Right cardiac atrium (tissue), 5 donors: Measurements from ENCODE around the gene FAM13A. TPM values are rescaled to one million over a fixed set of nuclear protein-coding genes. Genes with fewer than 3 reads are reported as not detected.
"Not testable (repeated sequence)": the region's sequence is repeated elsewhere in the genome, so short reads cannot be mapped to it uniquely, and the experiment has no call there.

Experiments used
- ATAC-seq, 2 donors: fragments of 200-7000 bp; cut with Tn5 transposase; one replicate each; pipeline versions ENCODE4 v1.8.0 to v1.9.1; 2020; ENCODE audit warnings: moderate library complexity in 2 of 2, mild to moderate bottlenecking in 1 of 2
- DNase-seq, 3 donors: peaks; one replicate each; pipeline ENCODE4 v3.0.0-alpha.2; 2020
- H3K27ac ChIP-seq: one replicate; pipeline ENCODE4 v1.5.1; 2013; ENCODE audit warnings: mild to moderate bottlenecking, low read length, control low read depth, moderate library complexity
- H3K27me3 ChIP-seq: one replicate; pipeline ENCODE4 v1.6.1; 2013; ENCODE audit not compliant: control insufficient read depth, insufficient read depth
- H3K4me1 ChIP-seq: one replicate; pipeline ENCODE4 v1.6.1; 2013; ENCODE audit warnings: low read length; ENCODE audit not compliant: control insufficient read depth, insufficient read depth
- H3K4me3 ChIP-seq: one replicate; pipeline ENCODE4 v1.5.1; 2013; ENCODE audit warnings: low read length, control low read depth
- H3K9me3 ChIP-seq: one replicate; pipeline ENCODE4 v1.6.1; 2013; ENCODE audit warnings: low read length; ENCODE audit not compliant: control insufficient read depth
- WGBS: extraction: QIAGEN DNeasy Blood & Tissue Kit; methylation state at CpG from one replicate; pipeline ENCODE4 v1.1.7; 2013; 5-methylcytosine and 5-hydroxymethylcytosine counted together
- intact Hi-C, 4 donors: fragments of 100-400 bp; cut with DNase I; formaldehyde crosslinking; loops; one replicate each; pipeline versions ENCODE4 v1.11.0 to v1.14.0; 2022 to 2023
- polyA plus RNA-seq: library from polyadenylated mRNA; stranded (reverse); fragments of 200-250 nt; gene quantifications from one replicate; pipeline ENCODE4 v1.2.3, GENCODE V29; 2013
- total RNA-seq, 4 donors: library from RNA; stranded (reverse); fragmentation: NEBNext Ultra II Directional; extraction: Animal tissue kit (Norgen Biotek cat#: 25700); gene quantifications; one replicate each; pipeline ENCODE4 v1.2.1, GENCODE V29; 2021
- donor health status: healthy with polysubstance abuse.
- donor health status: DM: no; HTN: yes; CAD: no.
- donor health status: DM: no; HTN: no; CAD: no.
- donor health status: DM: no; HTN: yes; CAD: no; lungs with severe emphysema.
- donor health status: DM: yes; HTN: yes; CAD: no.

FAM13A gene
- total and polyA plus RNA-seq, 5 donors, result 8.8 to 18.5 (median 16.6) TPM

DNA sequence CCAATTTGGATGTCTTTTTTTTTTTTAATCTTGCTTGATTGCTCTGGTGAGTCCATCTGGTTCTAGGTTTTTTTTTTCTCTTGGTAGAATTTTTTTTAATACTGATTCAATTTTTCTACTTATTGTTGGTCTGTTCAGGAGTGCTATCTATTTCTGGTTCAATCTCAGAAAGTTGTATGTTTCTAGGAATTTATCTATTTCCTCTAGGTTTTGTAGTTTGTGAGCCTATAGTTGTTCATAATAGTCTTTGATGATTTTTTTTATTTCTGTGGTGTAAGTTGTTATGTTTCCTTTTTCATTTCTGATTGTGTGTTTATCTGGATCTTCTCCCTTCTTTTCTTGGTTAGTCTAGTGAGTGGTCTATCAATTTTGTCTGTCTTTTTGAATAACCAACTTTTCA lies 129.6 kb downstream of the FAM13A start:
- DNase-seq, result no peak
- intact Hi-C loops, result no loop called here
- ATAC-seq, result no peak

DNA sequence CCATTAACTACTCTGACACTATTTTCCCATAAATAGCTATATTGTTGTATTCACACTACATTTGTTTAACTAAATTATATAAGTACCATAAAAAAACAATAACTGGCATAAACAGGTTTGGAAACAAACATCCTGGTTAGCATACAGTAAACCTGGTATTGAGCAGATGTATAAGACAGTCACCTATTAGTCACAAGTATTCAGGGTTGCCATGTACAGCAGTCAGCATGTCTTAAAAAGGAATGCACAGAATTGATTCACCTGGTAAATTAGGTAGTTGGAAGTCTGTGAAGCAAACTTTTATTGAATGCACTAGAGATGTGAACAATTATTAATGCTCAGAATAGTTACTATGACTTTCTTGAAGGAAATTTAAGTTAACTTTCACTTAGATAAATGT lies 137.9 kb downstream of the FAM13A start:
- Histone ChIP-seq H3K4me1 (no peaks in the 10 kb centered on the region), H3K27me3 (no peaks in the 10 kb centered on the region), H3K4me3 (no peak overlapping the region), H3K9me3 (no peaks in the 10 kb centered on the region), H3K27ac (no peak overlapping the region)
- intact Hi-C loops, result no loop called here
- ATAC-seq, result no peak
- no peak for DNase-seq

More for the DNA sequence above, 129.6 kb downstream of the FAM13A start:
- Histone ChIP-seq H3K27me3 (no peaks in the 10 kb centered on the region), H3K9me3 (no peaks in the 10 kb centered on the region), H3K4me1 (no peaks in the 10 kb centered on the region), H3K27ac (no peak overlapping the region), H3K4me3 (no peak overlapping the region)

DNA sequence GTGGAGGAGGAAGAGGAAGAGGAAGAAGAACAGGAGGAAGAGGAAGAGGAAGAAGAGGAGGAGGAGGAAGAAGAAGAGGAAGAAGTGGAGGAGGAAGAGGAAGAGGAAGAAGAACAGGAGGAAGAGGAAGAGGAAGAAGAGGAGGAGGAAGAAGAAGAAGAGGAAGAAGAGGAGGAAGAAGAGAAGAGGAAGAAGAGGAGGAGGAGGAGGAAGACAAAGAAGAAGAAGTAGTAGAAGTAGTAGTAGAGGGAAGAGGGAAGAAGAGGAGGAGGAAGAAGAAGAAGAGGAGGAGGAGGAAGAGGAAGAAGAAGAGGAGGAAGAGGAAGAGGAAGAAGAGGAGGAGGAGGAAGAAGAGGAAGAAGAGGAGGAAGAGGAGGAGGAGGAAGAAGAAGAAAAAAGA lies 143.8 kb downstream of the FAM13A start:
- DNase-seq, intact Hi-C loops, H3K4me3 ChIP-seq, H3K27ac ChIP-seq, ATAC-seq, H3K27me3 ChIP-seq, H3K4me1 ChIP-seq, H3K9me3 ChIP-seq: not testable (repeated sequence)

DNA sequence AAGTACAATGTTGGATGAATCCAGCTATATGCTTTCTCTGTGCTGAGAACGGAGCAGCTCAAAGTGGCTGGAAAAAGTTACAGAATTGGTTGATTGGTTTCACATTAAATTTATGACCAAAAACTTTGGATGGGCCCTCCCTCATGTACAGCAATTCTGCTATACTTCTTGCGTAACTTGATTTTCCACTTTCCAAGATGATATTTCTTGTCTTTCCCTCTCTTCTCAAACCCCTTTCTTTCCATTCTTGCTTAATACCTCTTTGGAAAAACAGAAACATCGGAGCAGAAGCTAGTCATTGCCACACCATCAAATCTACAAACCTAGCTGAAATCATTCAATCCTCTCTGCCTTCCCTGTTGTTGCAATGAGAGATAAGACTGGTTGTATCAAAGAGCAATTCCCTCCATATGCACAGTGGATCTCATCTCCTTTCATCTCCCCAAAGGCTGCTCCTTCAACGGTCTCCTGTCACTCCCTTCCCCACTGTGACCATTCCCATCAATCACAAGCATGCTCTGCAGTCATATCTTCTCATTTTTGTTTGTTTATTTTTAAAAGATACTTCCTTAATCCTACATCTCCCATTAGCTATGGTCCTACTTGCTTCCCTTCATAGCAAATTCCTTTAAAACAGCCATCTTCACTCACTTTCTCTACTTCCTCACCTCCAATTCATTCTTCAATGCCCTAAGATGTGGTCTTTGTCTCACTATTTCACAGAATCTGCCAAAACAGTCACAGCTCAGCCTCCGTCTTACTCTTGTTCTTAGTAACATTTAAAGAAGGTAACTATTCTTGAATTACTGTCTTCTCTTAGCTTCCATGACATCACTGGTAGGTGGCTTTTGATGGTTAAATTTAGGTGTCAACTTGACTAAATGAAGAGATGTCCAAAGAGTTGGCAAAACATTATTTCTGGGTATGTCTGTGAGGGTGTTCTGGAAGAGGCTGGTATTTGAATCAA lies 145.5 kb downstream of the FAM13A start:
- no peaks in the 10 kb centered on the region for H3K4me1 ChIP-seq
- intact Hi-C loops, result no loop called here
- ATAC-seq (no peak), DNase-seq (no peak)
- H3K27ac ChIP-seq, result no peak overlapping the region
- no peak overlapping the region for H3K4me3 ChIP-seq
- H3K9me3 ChIP-seq, result no peaks in the 10 kb centered on the region
- 86% methylated on average over 5 of the region's 5 CpGs for WGBS
- H3K27me3 ChIP-seq, result no peaks in the 10 kb centered on the region

DNA sequence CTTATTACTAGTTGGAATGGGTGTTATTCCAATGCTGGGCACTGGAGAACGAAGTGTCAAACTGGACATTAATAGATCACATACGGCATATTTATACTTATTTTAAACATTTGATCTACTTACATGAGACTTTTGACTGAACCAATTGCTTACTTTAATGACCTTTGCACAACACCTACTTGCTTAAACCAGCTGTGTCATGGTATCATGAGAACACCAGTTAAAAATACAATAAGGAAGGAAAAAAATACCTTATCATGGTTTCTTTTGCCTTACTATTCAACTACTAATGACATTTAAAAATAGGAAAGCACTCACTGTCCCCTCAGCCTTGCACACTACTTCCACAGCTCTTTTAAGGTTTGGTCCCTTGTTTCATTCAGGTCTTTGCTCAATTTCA lies 146.9 kb downstream of the FAM13A start:
- intact Hi-C loops, result no loop called here
- no peak overlapping the region for H3K4me3 ChIP-seq
- H3K27me3 ChIP-seq, result no peaks in the 10 kb centered on the region
- DNase-seq (no peak), ATAC-seq (no peak)
- no peaks in the 10 kb centered on the region for H3K9me3 ChIP-seq
- WGBS, result 97% methylated on average over 2 of the region's 2 CpGs
- H3K4me1 ChIP-seq, result no peaks in the 10 kb centered on the region
- H3K27ac ChIP-seq, result no peak overlapping the region

DNA sequence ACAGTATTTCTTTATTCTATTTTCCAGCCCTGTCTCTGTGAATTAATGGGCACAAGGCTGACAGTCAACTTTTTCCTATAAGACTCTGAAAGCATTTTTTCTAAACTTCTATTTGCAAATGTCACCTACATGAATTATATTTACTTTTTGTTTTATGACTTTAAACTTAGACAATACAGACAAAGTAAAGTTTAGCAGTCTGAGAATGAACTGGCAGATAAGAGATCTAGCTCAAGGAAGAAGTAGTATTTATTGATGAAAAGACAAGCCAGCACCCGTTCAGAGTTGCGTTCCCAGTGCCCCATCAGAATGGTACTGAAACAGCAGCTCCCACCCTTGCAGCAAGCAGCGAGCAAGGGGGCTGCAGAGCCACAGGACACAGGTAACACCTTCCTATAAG lies 148.5 kb downstream of the FAM13A start:
- no peak overlapping the region for H3K4me3 ChIP-seq
- H3K9me3 ChIP-seq, result no peaks in the 10 kb centered on the region
- no peak overlapping the region for H3K27ac ChIP-seq
- WGBS, result 81% methylated on average over 3 of the region's 3 CpGs
- no peak for ATAC-seq
- no peaks in the 10 kb centered on the region for H3K27me3 ChIP-seq
- intact Hi-C loops, result no loop called here
- no peaks in the 10 kb centered on the region for H3K4me1 ChIP-seq
- no peak for DNase-seq

DNA sequence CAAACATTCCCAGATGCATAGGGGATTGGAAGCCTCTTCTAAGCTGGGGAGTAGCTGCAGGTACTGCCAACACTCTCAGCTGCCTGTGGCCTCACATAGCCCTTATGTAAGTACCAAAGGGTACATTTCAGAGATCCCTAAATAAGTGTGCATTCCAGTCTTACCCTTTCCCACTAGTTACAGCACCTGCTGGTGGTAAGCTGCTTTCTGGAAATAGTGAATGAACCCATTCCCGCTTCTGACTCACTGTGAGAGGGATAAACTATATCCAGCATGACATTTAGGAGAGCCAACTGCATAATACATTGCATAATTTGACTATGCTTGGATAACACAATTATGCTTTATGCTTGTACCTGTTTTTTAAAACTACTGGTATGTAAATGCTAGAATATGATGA lies 149.0 kb downstream of the FAM13A start:
- ATAC-seq, result no peak
- 94% methylated on average over 1 of the region's 1 CpG for WGBS
- no peak overlapping the region for H3K27ac ChIP-seq
- H3K4me3 ChIP-seq, result no peak overlapping the region
- H3K4me1 ChIP-seq, result no peaks in the 10 kb centered on the region
- no peaks in the 10 kb centered on the region for H3K27me3 ChIP-seq
- no peak for DNase-seq
- intact Hi-C loops, result no loop called here
- no peaks in the 10 kb centered on the region for H3K9me3 ChIP-seq

DNA sequence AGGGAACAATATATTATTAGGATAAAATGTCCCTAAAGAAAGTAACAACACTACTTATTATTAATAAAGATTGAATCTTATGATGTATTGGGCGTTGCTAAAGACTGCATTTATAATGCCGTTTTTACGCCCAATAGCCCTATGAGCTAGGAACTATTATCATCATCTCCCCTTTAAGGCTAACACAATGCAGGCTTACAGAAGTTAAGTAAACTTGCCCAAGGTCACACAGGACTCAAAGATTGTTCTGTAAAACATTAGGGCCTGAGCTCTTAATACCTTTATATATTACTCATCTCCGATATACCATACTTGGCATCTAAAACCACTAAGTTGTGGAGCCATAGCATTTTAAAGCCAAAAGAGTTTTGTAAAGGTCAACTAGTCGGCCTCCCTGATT lies 149.5 kb downstream of the FAM13A start:
- DNase-seq (no peak), ATAC-seq (no peak)

DNA sequence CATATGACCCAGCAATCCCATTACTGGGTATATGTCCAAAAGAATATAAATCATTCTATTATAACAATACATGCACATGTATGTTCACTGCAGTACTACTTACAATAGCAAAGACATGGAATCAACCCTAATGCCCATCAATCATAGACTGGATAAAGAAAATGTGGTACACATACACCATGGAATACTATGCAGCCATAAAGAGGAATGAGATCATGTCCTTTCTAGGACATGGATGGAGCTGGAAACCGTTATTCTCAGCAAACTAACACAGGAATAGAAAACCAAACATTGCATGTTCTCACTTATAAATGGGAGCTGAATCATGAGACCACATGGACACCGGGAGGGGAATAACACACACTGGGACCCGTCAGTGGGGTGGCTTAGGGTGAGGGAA lies 152.7 kb downstream of the FAM13A start:
- H3K27ac ChIP-seq, H3K4me3 ChIP-seq, H3K9me3 ChIP-seq, ATAC-seq, intact Hi-C loops, H3K27me3 ChIP-seq, DNase-seq, H3K4me1 ChIP-seq: not testable (repeated sequence)
- WGBS, result 93% methylated on average over 3 of the region's 3 CpGs

More for the DNA sequence above, 149.5 kb downstream of the FAM13A start:
- Histone ChIP-seq H3K27me3 (no peaks in the 10 kb centered on the region), H3K9me3 (no peaks in the 10 kb centered on the region), H3K27ac (no peak overlapping the region), H3K4me3 (no peak overlapping the region), H3K4me1 (no peaks in the 10 kb centered on the region)
- intact Hi-C loops, result no loop called here
- WGBS, result 93% methylated on average over 5 of the region's 5 CpGs

DNA sequence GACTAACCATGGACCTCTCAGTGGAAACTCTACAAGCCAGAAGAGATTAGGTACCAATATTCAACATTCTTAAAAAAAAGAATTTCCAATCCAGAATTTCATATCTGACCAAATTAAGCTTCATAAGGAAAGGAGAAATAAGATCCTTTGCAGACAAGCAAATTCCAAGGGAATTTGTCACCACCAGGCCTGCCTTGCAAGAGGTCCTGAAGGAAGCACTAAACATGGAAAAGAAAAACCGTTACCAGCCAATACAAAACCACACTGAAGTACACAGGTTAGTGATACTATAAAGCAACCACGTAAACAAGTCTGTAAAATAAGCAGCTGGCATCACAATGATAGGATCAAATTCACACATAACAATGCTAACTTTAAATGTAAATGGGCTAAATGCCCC lies 156.6 kb downstream of the FAM13A start:
- intact Hi-C loops, result no loop called here
- Histone ChIP-seq H3K4me1 (no peaks in the 10 kb centered on the region), H3K4me3 (no peak overlapping the region), H3K27me3 (no peaks in the 10 kb centered on the region), H3K27ac (no peak overlapping the region), H3K9me3 (no peaks in the 10 kb centered on the region)
- 92% methylated on average over 2 of the region's 2 CpGs for WGBS
- no peak for ATAC-seq
- DNase-seq, result no peak

DNA sequence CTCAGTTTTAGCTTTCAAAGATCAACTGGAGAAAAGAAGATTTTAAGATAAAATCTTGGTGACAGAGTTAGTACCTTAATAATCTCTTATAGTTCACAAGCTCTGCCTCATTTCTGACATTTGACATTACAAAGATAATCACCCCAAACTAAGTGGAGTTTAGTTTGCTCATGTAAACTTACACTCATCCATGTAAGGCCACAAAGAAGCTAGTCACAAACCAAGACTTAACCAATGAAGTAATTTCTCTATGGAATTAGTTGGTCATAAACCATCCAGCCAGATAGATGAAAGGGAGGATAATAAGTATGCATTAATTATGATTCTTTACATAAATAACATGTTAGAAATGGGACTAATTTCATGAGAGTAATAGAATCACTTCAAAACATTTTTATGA lies 159.2 kb downstream of the FAM13A start:
- ATAC-seq (no peak), DNase-seq (no peak)
- Histone ChIP-seq H3K4me1 (no peaks in the 10 kb centered on the region), H3K27me3 (no peaks in the 10 kb centered on the region), H3K27ac (no peak overlapping the region), H3K9me3 (no peaks in the 10 kb centered on the region), H3K4me3 (no peak overlapping the region)
- intact Hi-C loops, result no loop called here

DNA sequence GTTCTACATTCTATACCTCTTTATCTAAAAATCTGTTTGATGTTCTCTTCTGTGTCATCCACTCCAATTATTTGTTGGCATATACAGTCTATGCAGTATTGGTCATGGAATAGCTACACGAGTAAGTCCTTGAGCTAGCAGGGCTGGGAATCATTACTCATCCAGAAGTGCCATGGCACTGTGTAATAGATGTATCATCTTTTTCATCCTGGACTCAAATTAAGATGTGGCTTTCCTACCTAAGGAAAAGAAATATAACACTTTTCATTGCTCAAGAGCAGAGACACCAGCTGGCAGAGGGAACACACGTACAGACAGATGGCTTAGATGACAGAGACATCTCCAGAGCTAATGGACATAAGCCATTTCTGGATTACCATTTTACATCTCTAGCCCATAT lies 159.8 kb downstream of the FAM13A start:
- Histone ChIP-seq H3K4me3 (no peak overlapping the region), H3K4me1 (no peaks in the 10 kb centered on the region), H3K9me3 (no peaks in the 10 kb centered on the region), H3K27me3 (no peaks in the 10 kb centered on the region), H3K27ac (no peak overlapping the region)
- DNase-seq, result no peak
- 93% methylated on average over 2 of the region's 2 CpGs for WGBS
- ATAC-seq, result no peak
- intact Hi-C loops, result no loop called here
